A549 (cell line): ENCODE measurements around the gene TMEM175.

Experiments
- BCL3 ChIP-seq: fragments of >200 bp; sonication (Bioruptor Twin); formaldehyde crosslinking; IDR thresholded peaks from 3 replicates; pipeline ENCODE4 v1.6.1; 2016
- CTCF ChIP-seq: fragments of >200 bp; sonication (Bioruptor Twin); formaldehyde crosslinking; IDR thresholded peaks from 3 replicates; pipeline ENCODE4 v1.5.1; 2016
- KDM1A ChIP-seq: fragments of 200-600 bp; sonication (generic); IDR thresholded peaks from 2 replicates; pipeline ENCODE4 v1.6.1; 2016; ENCODE audit warnings: low read depth, mild to moderate bottlenecking
- MAX ChIP-seq: IDR thresholded peaks from 2 replicates; pipeline ENCODE4 v1.6.1; 2012
- MYC ChIP-seq: IDR thresholded peaks from 2 replicates; pipeline ENCODE4 v1.6.1; 2012; ENCODE audit warnings: mild to moderate bottlenecking, inconsistent platforms, low read length, improper control_type of control experiment, borderline replicate concordance
- POLR2AphosphoS2 ChIP-seq: conservative IDR thresholded peaks from 2 replicates; pipeline ENCODE4 v1.6.1; 2012; ENCODE audit warnings: low read length, improper control_type of control experiment, inconsistent platforms
- RAD21 ChIP-seq, 2 experiments: fragments of >200 bp in 1 of 2; sonication (Bioruptor Twin) in 1 of 2; formaldehyde crosslinking in 1 of 2; IDR thresholded peaks in 1 of 2; conservative IDR thresholded peaks in 1 of 2; 2 replicates in 1 of 2; 3 replicates in 1 of 2; pipeline ENCODE4 v1.6.1; 2012 to 2018; ENCODE audit warnings: inconsistent platforms in 1 of 2
- RCOR1 ChIP-seq: fragments of 150-350 bp; IDR thresholded peaks from 2 replicates; pipeline ENCODE4 v1.6.1; 2014; ENCODE audit warnings: antibody characterized with exemption, low read length, low read depth
- USF2 ChIP-seq: fragments of 450-650 bp; IDR thresholded peaks from 2 replicates; pipeline ENCODE4 v1.6.1; 2014; ENCODE audit warnings: antibody characterized with exemption

- no peak for TF ChIP-seq USF2
- no peak for TF ChIP-seq CTCF
- no peak for TF ChIP-seq MAX
- no peak for TF ChIP-seq MYC
- TF ChIP-seq RCOR1, result no peak
- TF ChIP-seq RAD21 (conservative IDR thresholded peaks at IDR 0.05 in 1 of 2, IDR thresholded peaks at IDR 0.05 in 1 of 2), result no peak
- no peak for TF ChIP-seq KDM1A
- TF ChIP-seq BCL3, result no peak
- TF ChIP-seq POLR2AphosphoS2, result no peak
Measured at GRCh38 chr4:899556-899906, 32.7 kb upstream of the TMEM175 start.
